PC-9 (cell line): Measurements from ENCODE around the gene VAV2.

Experiments used
- EZH2 ChIP-seq: fragments of 200-600 bp; sonication (generic); IDR thresholded peaks from 2 replicates; pipeline ENCODE4 v1.8.0; 2017; ENCODE audit warnings: antibody characterized with exemption, low read depth
- TF ChIP-seq, protein P1 (sequence below): fragments of 200-600 bp; sonication (generic); conservative IDR thresholded peaks from 2 replicates; pipeline ENCODE4 v1.6.1; 2017; ENCODE audit warnings: mixed run types, antibody characterized with exemption, mild to moderate bottlenecking, moderate library complexity

GRCh38 chr9:133976887-133977286, 15.2 kb downstream of the VAV2 start:
- TF ChIP-seq EZH2 = no peak
- TF ChIP-seq, protein P1, sequence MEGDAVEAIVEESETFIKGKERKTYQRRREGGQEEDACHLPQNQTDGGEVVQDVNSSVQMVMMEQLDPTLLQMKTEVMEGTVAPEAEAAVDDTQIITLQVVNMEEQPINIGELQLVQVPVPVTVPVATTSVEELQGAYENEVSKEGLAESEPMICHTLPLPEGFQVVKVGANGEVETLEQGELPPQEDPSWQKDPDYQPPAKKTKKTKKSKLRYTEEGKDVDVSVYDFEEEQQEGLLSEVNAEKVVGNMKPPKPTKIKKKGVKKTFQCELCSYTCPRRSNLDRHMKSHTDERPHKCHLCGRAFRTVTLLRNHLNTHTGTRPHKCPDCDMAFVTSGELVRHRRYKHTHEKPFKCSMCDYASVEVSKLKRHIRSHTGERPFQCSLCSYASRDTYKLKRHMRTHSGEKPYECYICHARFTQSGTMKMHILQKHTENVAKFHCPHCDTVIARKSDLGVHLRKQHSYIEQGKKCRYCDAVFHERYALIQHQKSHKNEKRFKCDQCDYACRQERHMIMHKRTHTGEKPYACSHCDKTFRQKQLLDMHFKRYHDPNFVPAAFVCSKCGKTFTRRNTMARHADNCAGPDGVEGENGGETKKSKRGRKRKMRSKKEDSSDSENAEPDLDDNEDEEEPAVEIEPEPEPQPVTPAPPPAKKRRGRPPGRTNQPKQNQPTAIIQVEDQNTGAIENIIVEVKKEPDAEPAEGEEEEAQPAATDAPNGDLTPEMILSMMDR = no peak
